Endothelial cell of umbilical vein (primary cell): ENCODE results near the gene ZNF827. TPM values are rescaled to one million over a fixed set of nuclear protein-coding genes. Genes with fewer than 3 reads are reported as not detected.
A peak's percentile ranks its signal among the peaks of the same experiment; 100 is the strongest.

Experiments
- Bru-seq: library from RNA; stranded (reverse); fragments of 400-500 nt; gene quantifications from one replicate; lab custom pipeline; 2021; lab: Mats Ljungman, UMichigan
- BruChase-seq, 2 experiments: library from RNA; stranded (reverse); fragments of 400-500 nt; gene quantifications; one replicate each; lab custom pipeline; 2021; lab: Mats Ljungman, UMichigan
- BruUV-seq: library from RNA; stranded (reverse); fragments of 400-500 nt; replicated peaks from 2 replicates; lab custom pipeline; 2021; lab: Mats Ljungman, UMichigan
- CTCF ChIA-PET: fragments of 300-600, 350-600 bp; sonication (Branson Sonifier 250); formaldehyde crosslinking; loops from one replicate; lab custom pipeline; 2021; ENCODE audit warnings: antibody characterized with exemption, inconsistent platforms; lab: Charles Lee
- POLR2A ChIA-PET: fragments of 300-600, 350-600 bp; sonication (Branson Sonifier 250); formaldehyde crosslinking; loops from one replicate; lab custom pipeline; 2021; ENCODE audit warnings: antibody characterized with exemption, inconsistent platforms; lab: Charles Lee
- DNase-seq: peaks from one replicate; pipeline ENCODE4 v3.0.0-alpha.2; 2011; ENCODE audit warnings: low read depth, low spot score
- FAIRE-seq: peaks from 2 replicates; lab custom pipeline; 2011; peaks lifted over from hg19 to GRCh38; lab: Jason Lieb, UNC
- H2AFZ ChIP-seq: 2 replicates; pipeline ENCODE4 v1.6.0; 2012; ENCODE audit warnings: low read depth, low read length, control low read depth, inconsistent platforms
- H3K27ac ChIP-seq: 2 replicates; pipeline ENCODE4 v1.5.1; 2011; ENCODE audit warnings: low read depth, mild to moderate bottlenecking, control low read depth, low read length, moderate library complexity; ENCODE audit not compliant: insufficient read depth
- H3K27me3 ChIP-seq, 2 experiments: 2 replicates each; pipeline versions ENCODE4 v1.6.0 to v1.6.1; 2011; ENCODE audit warnings: low read length in 2 of 2, mixed read lengths in 1 of 2; ENCODE audit not compliant: control insufficient read depth in 2 of 2, insufficient read depth in 2 of 2
- H3K36me3 ChIP-seq, 2 experiments: 2 replicates in 1 of 2; 3 replicates in 1 of 2; pipeline ENCODE4 v1.5.1; 2011; ENCODE audit warnings: low read length in 2 of 2, mild to moderate bottlenecking in 1 of 2, moderate library complexity in 1 of 2; ENCODE audit not compliant: control insufficient read depth in 2 of 2, insufficient read depth in 2 of 2; ENCODE audit errors: extremely low read depth in 1 of 2
- H3K4me1 ChIP-seq: 3 replicates; pipeline ENCODE4 v1.5.1; 2011; ENCODE audit warnings: mild to moderate bottlenecking, low read length; ENCODE audit not compliant: control insufficient read depth, insufficient read depth; ENCODE audit errors: extremely low read depth
- H3K4me2 ChIP-seq: 2 replicates; pipeline ENCODE4 v1.6.1; 2011; ENCODE audit warnings: low read length, control low read depth, mixed read lengths; ENCODE audit not compliant: insufficient read depth
- H3K4me3 ChIP-seq, 3 experiments: fragments of 200-600 bp in 1 of 3; sonication (generic), shearing (Covaris generic) in 1 of 3; replicated peaks in 1 of 3; 2 replicates each; pipeline ENCODE4 v1.5.1; 2011 to 2016; ENCODE audit warnings: control low read depth in 3 of 3, low read length in 3 of 3, mild to moderate bottlenecking in 2 of 3, inconsistent platforms in 1 of 3, low read depth in 1 of 3, moderate library complexity in 1 of 3; ENCODE audit not compliant: insufficient read depth in 1 of 3
- H3K79me2 ChIP-seq: 2 replicates; pipeline ENCODE4 v1.6.0; 2012; ENCODE audit warnings: low read length, inconsistent platforms; ENCODE audit not compliant: control insufficient read depth, insufficient read depth
- H3K9ac ChIP-seq: replicated peaks from 2 replicates; pipeline ENCODE3; 2011; ENCODE audit warnings: low read length, control low read depth; ENCODE audit not compliant: insufficient read depth; ENCODE audit errors: extremely low read depth
- H3K9me1 ChIP-seq: replicated peaks from 3 replicates; pipeline ENCODE4 v1.6.0; 2011; ENCODE audit warnings: mild to moderate bottlenecking, low read length; ENCODE audit not compliant: control insufficient read depth, insufficient read depth; ENCODE audit errors: extremely low read depth
- H3K9me3 ChIP-seq: replicated peaks from 2 replicates; pipeline ENCODE4 v1.5.1; 2012; ENCODE audit warnings: low read length, inconsistent platforms; ENCODE audit not compliant: control insufficient read depth, insufficient read depth
- H4K20me1 ChIP-seq: replicated peaks from 2 replicates; pipeline ENCODE3; 2011; ENCODE audit warnings: mild to moderate bottlenecking, low read length; ENCODE audit not compliant: control insufficient read depth, insufficient read depth; ENCODE audit errors: extremely low read depth
- JUN ChIP-seq: IDR thresholded peaks from 2 replicates; pipeline ENCODE4 v1.6.1; 2011; ENCODE audit warnings: borderline replicate concordance, low read depth; ENCODE audit not compliant: insufficient read length, insufficient read depth
- MAX ChIP-seq: IDR thresholded peaks from 2 replicates; pipeline ENCODE4 v1.6.1; 2011; ENCODE audit not compliant: insufficient read depth, insufficient read length
- POLR2A ChIP-seq: IDR thresholded peaks from 2 replicates; pipeline ENCODE4 v1.6.1; 2012; ENCODE audit warnings: low read depth, mild to moderate bottlenecking, control low read depth, low read length
- dilution Hi-C: fragments of 300-500 bp; cut with MboI; formaldehyde crosslinking; loops from one replicate; pipeline ENCODE4 v1.15.0; 2019; ENCODE audit warnings: low sequenced_read_pairs; ENCODE audit not compliant: extremely low pct_ligation_motif_present
- intact Hi-C: fragments of 100-400 bp; cut with micrococcal nuclease; formaldehyde crosslinking; loops from one replicate; pipeline ENCODE4 v1.10.0; 2022
- long read RNA-seq: library from polyadenylated mRNA; stranded (forward); transcript quantifications from one replicate; pipeline ENCODE4 v2.0.0, GENCODE V29; 2021
- polyA minus RNA-seq, 3 experiments: library from RNA; depleted of rRNA, polyadenylated mRNA; stranded (reverse); fragments of >200 nt; gene quantifications; 1 replicate in 1 of 3; 2 replicates in 2 of 3; pipeline ENCODE4 v1.2.3, GENCODE V29; 2011
- polyA plus RNA-seq, 4 experiments: library from polyadenylated mRNA; depleted of rRNA in 3 of 4; stranded (reverse) in 3 of 4; unstranded in 1 of 4; fragments of >200 nt; gene quantifications; 2 replicates each; pipeline versions ENCODE4 v1.2.1 to v1.2.3, GENCODE V29; 2011 to 2012; ENCODE audit warnings: missing spikeins in 1 of 4
- total RNA-seq: library from RNA; stranded (reverse); gene quantifications from 2 replicates; pipeline ENCODE4 v1.2.3, GENCODE V29; 2021

ZNF827 gene
- 16.9 and 22.1 TPM in 2 replicates for total RNA-seq
- 18.5 and 23.7 TPM in 2 replicates for polyA plus RNA-seq
- polyA plus RNA-seq (2011; cell fraction: cytosol; rRNA removed) = 12.3 and 12.9 TPM in 2 replicates
- 39.9 and 52.9 TPM in 2 replicates for polyA plus RNA-seq (2011; cell fraction: nucleus; rRNA removed)
- polyA plus RNA-seq (2012) = 7.3 and 12.5 TPM in 2 replicates
- 25.5 and 30.5 TPM in 2 replicates for polyA minus RNA-seq
- polyA minus RNA-seq (2011; cell fraction: cytosol; rRNA and poly(A)+ RNA removed) = not detected
- 37.3 and 44.8 TPM in 2 replicates for polyA minus RNA-seq (2011; cell fraction: nucleus; rRNA and poly(A)+ RNA removed)
- percentile 80 among the genes with signal in this experiment for Bru-seq, nascent RNA
- percentile 63 among the genes with signal in this experiment for BruChase-seq, experiment 1, labeled RNA remaining after a 6-hour chase
- BruChase-seq, experiment 2, labeled RNA remaining after a 2-hour chase = percentile 66 among the genes with signal in this experiment
- long read RNA-seq, full-length matches to known transcripts = 2 of 19 reads
- long read RNA-seq, partial matches to known transcripts = 5 of 19 reads
- long read RNA-seq, other reads (novel, unspliced or antisense) = 12 of 19 reads

- H4K20me1 ChIP-seq = no peaks in the 10 kb centered on the region
Observed at GRCh38 chr4:145938618-145939440, at the start of gene ZNF827. TSS of gene ZNF827 (minus strand) at chr4:145938823. CDS start at chr4:145938407, 416 bp downstream.

More at GRCh38 chr4:145938618-145939440, at the start of gene ZNF827:
- Histone ChIP-seq H2AFZ (peak within 1 kb of the TSS; percentile 97), H3K36me3 (no peaks in the 10 kb centered on the region), H3K27ac (peak within 1 kb of the TSS; percentile 94), H3K9me3 (no peaks in the 10 kb centered on the region), H3K9me1 (no peaks in the 10 kb centered on the region), H3K27me3 (no peaks in the 10 kb centered on the region), H3K9ac (peak within 1 kb of the TSS; percentile 96), H3K79me2 (peaks cover 19% of the 10 kb centered on the region), H3K4me1 (peaks cover 22% of the 10 kb centered on the region), H3K4me3 (peak within 1 kb of the TSS; percentile 81 to 97 (median 85)), H3K4me2 (peak within 1 kb of the TSS; percentile 91)
- DNase-seq = peak; percentile 76
- no peak for TF ChIP-seq POLR2A
- TF ChIP-seq JUN = no peak
- TF ChIP-seq MAX = no peak
- peak; percentile 87 for FAIRE-seq
- BruUV-seq = TSS peak; percentile 69
- CTCF ChIA-PET = interaction anchor here (0.6 to 1.1 kb wide), 6 partner anchors 13 to 877 kb away, joined by 3 read pairs; no protein-coding TSS in a partner anchor
- POLR2A ChIA-PET = interaction anchor here (0.7 kb wide), 1 partner anchor 550 kb away, joined by 3 read pairs; no protein-coding TSS in a partner anchor
- dilution Hi-C loops = no loop called here
- intact Hi-C loops = loop anchor here (1.0 to 10.0 kb wide), 5 partner anchors 13 to 842 kb away; partner anchors contain the start of genes ABCE1, ANAPC10, MMAA and SLC10A7
